Measurements from ENCODE around the gene SLX4IP. TPM values are rescaled to one million over a fixed set of nuclear protein-coding genes. Genes with fewer than 3 reads are reported as not detected.

SLX4IP gene
- total and polyA plus RNA-seq, 2 of the 13 experiments (the other 11 are each of a cell fraction or from before 2014, with no cell fraction given) = 3.6 to 7.3 TPM

DNA sequence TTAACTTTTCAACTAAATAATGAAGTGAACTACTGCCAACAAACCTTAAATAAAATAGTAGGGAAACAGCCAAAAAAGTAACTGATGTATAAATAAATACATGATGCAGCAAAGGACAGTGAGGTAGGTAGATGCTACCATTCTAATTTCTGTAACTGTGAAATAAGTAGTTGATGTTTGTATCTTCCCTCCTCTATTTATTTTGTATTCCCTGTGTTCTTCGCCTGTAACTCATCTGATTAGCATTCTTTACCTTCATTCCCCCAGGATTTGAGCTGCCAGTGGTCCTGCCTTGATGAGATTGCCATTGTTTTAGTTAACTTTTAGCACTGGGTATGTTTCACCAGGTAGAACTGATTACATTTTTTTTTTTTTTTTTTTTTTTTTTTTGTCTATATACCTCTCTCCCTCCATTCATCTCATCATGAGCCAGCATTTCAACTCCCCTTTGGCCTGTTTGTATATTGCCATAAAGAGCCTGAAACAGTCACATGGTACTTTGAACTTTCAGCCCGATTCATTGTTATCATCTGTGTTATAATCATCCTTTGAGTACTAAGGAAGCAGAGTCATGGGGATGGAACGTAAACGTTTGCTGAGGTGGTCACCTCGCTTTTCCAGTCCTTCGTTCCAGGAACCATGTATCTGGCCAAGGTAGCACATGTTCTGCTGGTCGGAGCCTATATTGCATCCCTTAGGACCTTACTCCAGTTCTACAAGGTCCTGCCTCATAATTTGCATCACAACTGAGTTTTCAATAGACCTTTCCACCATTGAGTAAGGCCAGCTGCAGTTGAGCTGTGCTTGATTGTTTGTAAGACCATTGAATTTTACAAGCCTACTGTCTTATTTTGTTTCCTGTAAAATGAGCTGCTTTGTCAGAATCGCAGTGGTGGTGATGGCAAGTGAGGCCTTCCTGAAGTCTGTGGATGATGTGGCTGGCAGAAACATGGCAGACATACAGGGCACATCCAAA is 131.1 kb downstream of the SLX4IP start (continued):
- TF ChIP-seq, protein P1, sequence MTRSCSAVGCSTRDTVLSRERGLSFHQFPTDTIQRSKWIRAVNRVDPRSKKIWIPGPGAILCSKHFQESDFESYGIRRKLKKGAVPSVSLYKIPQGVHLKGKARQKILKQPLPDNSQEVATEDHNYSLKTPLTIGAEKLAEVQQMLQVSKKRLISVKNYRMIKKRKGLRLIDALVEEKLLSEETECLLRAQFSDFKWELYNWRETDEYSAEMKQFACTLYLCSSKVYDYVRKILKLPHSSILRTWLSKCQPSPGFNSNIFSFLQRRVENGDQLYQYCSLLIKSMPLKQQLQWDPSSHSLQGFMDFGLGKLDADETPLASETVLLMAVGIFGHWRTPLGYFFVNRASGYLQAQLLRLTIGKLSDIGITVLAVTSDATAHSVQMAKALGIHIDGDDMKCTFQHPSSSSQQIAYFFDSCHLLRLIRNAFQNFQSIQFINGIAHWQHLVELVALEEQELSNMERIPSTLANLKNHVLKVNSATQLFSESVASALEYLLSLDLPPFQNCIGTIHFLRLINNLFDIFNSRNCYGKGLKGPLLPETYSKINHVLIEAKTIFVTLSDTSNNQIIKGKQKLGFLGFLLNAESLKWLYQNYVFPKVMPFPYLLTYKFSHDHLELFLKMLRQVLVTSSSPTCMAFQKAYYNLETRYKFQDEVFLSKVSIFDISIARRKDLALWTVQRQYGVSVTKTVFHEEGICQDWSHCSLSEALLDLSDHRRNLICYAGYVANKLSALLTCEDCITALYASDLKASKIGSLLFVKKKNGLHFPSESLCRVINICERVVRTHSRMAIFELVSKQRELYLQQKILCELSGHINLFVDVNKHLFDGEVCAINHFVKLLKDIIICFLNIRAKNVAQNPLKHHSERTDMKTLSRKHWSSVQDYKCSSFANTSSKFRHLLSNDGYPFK (CRISPR knock-in tag; IDR thresholded peaks at IDR 0.05; ENCODE audit: borderline replicate concordance) = no peak
- TF ChIP-seq MEIS2 (CRISPR knock-in tag; IDR thresholded peaks at IDR 0.05) (no peak), MAF1 (CRISPR knock-in tag; IDR thresholded peaks at IDR 0.05; ENCODE audit: borderline replicate concordance) (no peak), KLF13 (CRISPR knock-in tag; IDR thresholded peaks at IDR 0.05) (no peak), RBM22 (optimal IDR thresholded peaks at IDR 0.05; ENCODE audit: low read length) (no peak), KDM6A (CRISPR knock-in tag; IDR thresholded peaks at IDR 0.05; ENCODE audit: low read depth) (peak; percentile 54; the same call in 1 of the 2 replicates), DNMT3B (CRISPR knock-in tag; conservative IDR thresholded peaks at IDR 0.05) (peak; percentile 97), ZNF570 (CRISPR knock-in tag; IDR thresholded peaks at IDR 0.05; ENCODE audit: borderline replicate concordance) (0 out of 2 replicates have a peak, but pooled peaks have one; percentile 7), ZMAT3 (CRISPR knock-in tag; conservative IDR thresholded peaks at IDR 0.05) (peak; percentile 87), SMAD3 (CRISPR knock-in tag; IDR thresholded peaks at IDR 0.05) (peak; percentile 81; the same call in 1 of the 2 replicates)
- TF ChIP-seq, protein P2, sequence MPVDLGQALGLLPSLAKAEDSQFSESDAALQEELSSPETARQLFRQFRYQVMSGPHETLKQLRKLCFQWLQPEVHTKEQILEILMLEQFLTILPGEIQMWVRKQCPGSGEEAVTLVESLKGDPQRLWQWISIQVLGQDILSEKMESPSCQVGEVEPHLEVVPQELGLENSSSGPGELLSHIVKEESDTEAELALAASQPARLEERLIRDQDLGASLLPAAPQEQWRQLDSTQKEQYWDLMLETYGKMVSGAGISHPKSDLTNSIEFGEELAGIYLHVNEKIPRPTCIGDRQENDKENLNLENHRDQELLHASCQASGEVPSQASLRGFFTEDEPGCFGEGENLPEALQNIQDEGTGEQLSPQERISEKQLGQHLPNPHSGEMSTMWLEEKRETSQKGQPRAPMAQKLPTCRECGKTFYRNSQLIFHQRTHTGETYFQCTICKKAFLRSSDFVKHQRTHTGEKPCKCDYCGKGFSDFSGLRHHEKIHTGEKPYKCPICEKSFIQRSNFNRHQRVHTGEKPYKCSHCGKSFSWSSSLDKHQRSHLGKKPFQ (CRISPR knock-in tag; IDR thresholded peaks at IDR 0.05; ENCODE audit: insufficient replicate concordance) = peak; percentile 89
- TF ChIP-seq, protein P3, sequence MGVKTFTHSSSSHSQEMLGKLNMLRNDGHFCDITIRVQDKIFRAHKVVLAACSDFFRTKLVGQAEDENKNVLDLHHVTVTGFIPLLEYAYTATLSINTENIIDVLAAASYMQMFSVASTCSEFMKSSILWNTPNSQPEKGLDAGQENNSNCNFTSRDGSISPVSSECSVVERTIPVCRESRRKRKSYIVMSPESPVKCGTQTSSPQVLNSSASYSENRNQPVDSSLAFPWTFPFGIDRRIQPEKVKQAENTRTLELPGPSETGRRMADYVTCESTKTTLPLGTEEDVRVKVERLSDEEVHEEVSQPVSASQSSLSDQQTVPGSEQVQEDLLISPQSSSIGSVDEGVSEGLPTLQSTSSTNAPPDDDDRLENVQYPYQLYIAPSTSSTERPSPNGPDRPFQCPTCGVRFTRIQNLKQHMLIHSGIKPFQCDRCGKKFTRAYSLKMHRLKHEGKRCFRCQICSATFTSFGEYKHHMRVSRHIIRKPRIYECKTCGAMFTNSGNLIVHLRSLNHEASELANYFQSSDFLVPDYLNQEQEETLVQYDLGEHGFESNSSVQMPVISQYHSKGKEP (CRISPR knock-in tag; IDR thresholded peaks at IDR 0.05) = 0 out of 2 replicates have a peak, but pooled peaks have one; percentile 34
- TF ChIP-seq, protein P4, sequence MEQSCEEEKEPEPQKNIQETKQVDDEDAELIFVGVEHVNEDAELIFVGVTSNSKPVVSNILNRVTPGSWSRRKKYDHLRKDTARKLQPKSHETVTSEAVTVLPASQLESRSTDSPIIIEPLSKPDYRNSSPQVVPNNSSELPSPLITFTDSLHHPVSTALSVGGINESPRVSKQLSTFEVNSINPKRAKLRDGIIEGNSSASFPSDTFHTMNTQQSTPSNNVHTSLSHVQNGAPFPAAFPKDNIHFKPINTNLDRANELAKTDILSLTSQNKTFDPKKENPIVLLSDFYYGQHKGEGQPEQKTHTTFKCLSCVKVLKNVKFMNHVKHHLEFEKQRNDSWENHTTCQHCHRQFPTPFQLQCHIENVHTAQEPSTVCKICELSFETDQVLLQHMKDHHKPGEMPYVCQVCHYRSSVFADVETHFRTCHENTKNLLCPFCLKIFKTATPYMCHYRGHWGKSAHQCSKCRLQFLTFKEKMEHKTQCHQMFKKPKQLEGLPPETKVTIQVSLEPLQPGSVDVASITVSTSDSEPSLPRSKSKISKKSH (CRISPR knock-in tag; IDR thresholded peaks at IDR 0.05; ENCODE audit: borderline replicate concordance) = no peak
